HG02798 (cell line): Measurements from ENCODE around the gene SOX30.
A peak's percentile ranks its signal among the peaks of the same experiment; 100 is the strongest.

Source experiments
- ATAC-seq: cut with Tn5 transposase; IDR thresholded peaks from one replicate; pipeline ENCODE4 v1.9.1; 2021; ENCODE audit warnings: mild to moderate bottlenecking; ENCODE audit not compliant: unreplicated experiment, poor library complexity

SOX30 gene

GRCh38 chr5:157611571-157612476 is 40.4 kb downstream of the SOX30 start:
- peak; percentile 82 for ATAC-seq

- ATAC-seq, result peak; percentile 10
These were observed 41.2 kb downstream of the SOX30 start for GRCh38 chr5:157610990-157611389.

GRCh38 chr5:157608972-157609565 is 43.2 kb downstream of the SOX30 start:
- ATAC-seq, result no peak

GRCh38 chr5:157607371-157608161 is 44.7 kb downstream of the SOX30 start:
- ATAC-seq, result no peak

- ATAC-seq, result no peak
These were observed 46.2 kb downstream of the SOX30 start for GRCh38 chr5:157606046-157606445.

GRCh38 chr5:157603333-157604190 is 48.7 kb downstream of the SOX30 start:
- no peak for ATAC-seq

GRCh38 chr5:157602505-157602904 is 49.7 kb downstream of the SOX30 start:
- ATAC-seq, result peak; percentile 58

GRCh38 chr5:157600252-157600651 is 52.0 kb downstream of the SOX30 start:
- no peak for ATAC-seq

GRCh38 chr5:157599565-157599964 is 52.7 kb downstream of the SOX30 start:
- no peak for ATAC-seq

GRCh38 chr5:157598350-157598936 is 53.8 kb downstream of the SOX30 start:
- ATAC-seq, result peak; percentile 24

GRCh38 chr5:157597277-157597676 is 55.0 kb downstream of the SOX30 start:
- ATAC-seq, result no peak

- peak; percentile 79 for ATAC-seq
These were observed 55.8 kb downstream of the SOX30 start for GRCh38 chr5:157596487-157596886.

GRCh38 chr5:157594675-157595459 is 57.4 kb downstream of the SOX30 start:
- no peak for ATAC-seq

GRCh38 chr5:157594257-157594656 is 58.0 kb downstream of the SOX30 start:
- no peak for ATAC-seq

GRCh38 chr5:157593052-157593757 is 59.0 kb downstream of the SOX30 start:
- no peak for ATAC-seq

GRCh38 chr5:157592594-157592993 is 59.6 kb downstream of the SOX30 start:
- no peak for ATAC-seq

- no peak for ATAC-seq
These were observed 61.8 kb downstream of the SOX30 start for GRCh38 chr5:157590478-157590877.

- ATAC-seq, result no peak
These were observed 67.6 kb downstream of the SOX30 start for GRCh38 chr5:157584628-157585027.
